Diencephalon (tissue), 1 donor: ENCODE measurements around the gene POTEM. TPM values are rescaled to one million over a fixed set of nuclear protein-coding genes. Genes with fewer than 3 reads are reported as not detected.

Source experiments
- small RNA-seq: library from RNA; depleted of rRNA; stranded (forward); fragments of <200 nt; gene quantifications from one replicate; pipeline ENCODE3, GENCODE V24; 2014
- total RNA-seq: library from RNA; depleted of rRNA; stranded (reverse); fragments of >200 nt; gene quantifications from one replicate; pipeline ENCODE4 v1.2.3, GENCODE V29; 2014

The POTEM gene
- not detected for total RNA-seq

DNA sequence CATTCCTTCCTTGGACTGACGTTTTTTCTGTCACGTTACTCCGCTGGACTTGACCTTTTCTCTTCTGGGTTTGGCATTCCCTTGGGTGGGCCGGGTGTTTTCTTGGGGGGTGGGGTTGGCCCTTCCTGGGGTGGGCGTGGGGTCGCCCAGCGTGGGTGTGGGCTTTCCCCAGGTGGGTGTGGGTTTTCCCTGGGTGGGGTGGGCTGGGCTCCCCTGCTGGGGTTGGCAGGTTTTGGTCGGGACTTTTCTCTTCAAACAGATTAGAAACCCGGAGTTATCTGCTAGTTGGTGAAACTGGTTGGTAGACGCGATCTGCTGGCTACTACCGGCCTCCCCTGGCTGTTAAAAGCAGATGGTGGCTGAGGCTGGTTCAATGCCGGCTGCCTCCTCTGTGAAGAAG lies at the start of gene POTEM:
TSS of gene POTEM (plus strand) at position 301 of the 400 bp plus-strand sequence. CDS start at position 353, 52 bp downstream.

Small RNA genes within 50 kb of the gene (small RNA-seq; reads per million reads assigned to genes)
- not detected for gene RNU6-1239P
